ENCODE results near the gene RGS6. TPM values are rescaled to one million over a fixed set of nuclear protein-coding genes. Genes with fewer than 3 reads are reported as not detected.
"Not testable (repeated sequence)": the region's sequence is repeated elsewhere in the genome, so short reads cannot be mapped to it uniquely, and the experiment has no call there.

RGS6 gene
- polyA plus RNA-seq (ENCODE audit: insufficient read length in 4 of 4) = 1 to 10 TPM in 2 of 4 donors, under 1 TPM in 2; 0.82 to 1.6 (median 1.1) TPM

GRCh38 chr14:71932229-71932981, at the start of gene RGS6:
TSS of gene RGS6 (plus strand) at chr14:71932429.
- peak in 3 of 4 donors; percentile 20 to 41 (median 35) for DNase-seq (ENCODE audit: low read depth in 4 of 4, low spot score in 3 of 4)

GRCh38 chr14:71883094-71883493, 49.1 kb upstream of the RGS6 start:
- DNase-seq (ENCODE audit: low read depth in 4 of 4, low spot score in 3 of 4) = no peak

GRCh38 chr14:71885301-71885700, 46.9 kb upstream of the RGS6 start:
- DNase-seq (ENCODE audit: low read depth in 4 of 4, low spot score in 3 of 4) = no peak

- not testable (repeated sequence) for DNase-seq (ENCODE audit: low read depth in 4 of 4, low spot score in 3 of 4)
Observed at GRCh38 chr14:71887802-71888201, 44.4 kb upstream of the RGS6 start.

- no peak for DNase-seq (ENCODE audit: low read depth in 4 of 4, low spot score in 3 of 4)
Observed at GRCh38 chr14:71890541-71890940, 41.7 kb upstream of the RGS6 start.

- DNase-seq (ENCODE audit: low read depth in 4 of 4, low spot score in 3 of 4) = no peak
Observed at GRCh38 chr14:71891185-71891584, 41.0 kb upstream of the RGS6 start.

- no peak for DNase-seq (ENCODE audit: low read depth in 4 of 4, low spot score in 3 of 4)
Observed at GRCh38 chr14:71891970-71892369, 40.3 kb upstream of the RGS6 start.

GRCh38 chr14:71905031-71905430, 27.2 kb upstream of the RGS6 start:
- DNase-seq (ENCODE audit: low read depth in 4 of 4, low spot score in 3 of 4) = no peak

GRCh38 chr14:71905860-71906259, 26.4 kb upstream of the RGS6 start:
- no peak for DNase-seq (ENCODE audit: low read depth in 4 of 4, low spot score in 3 of 4)

GRCh38 chr14:71907793-71908515, 24.3 kb upstream of the RGS6 start:
- no peak for DNase-seq (ENCODE audit: low read depth in 4 of 4, low spot score in 3 of 4)

GRCh38 chr14:71911669-71912068, 20.6 kb upstream of the RGS6 start:
- no peak for DNase-seq (ENCODE audit: low read depth in 4 of 4, low spot score in 3 of 4)

GRCh38 chr14:71913342-71913741, 18.9 kb upstream of the RGS6 start:
- no peak for DNase-seq (ENCODE audit: low read depth in 4 of 4, low spot score in 3 of 4)

- no peak for DNase-seq (ENCODE audit: low read depth in 4 of 4, low spot score in 3 of 4)
Observed at GRCh38 chr14:71918955-71919354, 13.3 kb upstream of the RGS6 start.

GRCh38 chr14:71923513-71923912, 8.7 kb upstream of the RGS6 start:
- DNase-seq (ENCODE audit: low read depth in 4 of 4, low spot score in 3 of 4) = no peak

GRCh38 chr14:71931492-71932228, 569 bp upstream of the RGS6 start:
- peak in 1 of 4 donors; percentile 10 for DNase-seq (ENCODE audit: low read depth in 4 of 4, low spot score in 3 of 4)

- peak in 1 of 4 donors; percentile 13 for DNase-seq (ENCODE audit: low read depth in 4 of 4, low spot score in 3 of 4)
Observed at GRCh38 chr14:71933001-71933587, 865 bp downstream of the RGS6 start.

- not testable (repeated sequence) for DNase-seq (ENCODE audit: low read depth in 4 of 4, low spot score in 3 of 4)
Observed at GRCh38 chr14:71938273-71938672, 6.0 kb downstream of the RGS6 start.

GRCh38 chr14:71939344-71939743, 7.1 kb downstream of the RGS6 start:
- not testable (repeated sequence) for DNase-seq (ENCODE audit: low read depth in 4 of 4, low spot score in 3 of 4)

- not testable (repeated sequence) for DNase-seq (ENCODE audit: low read depth in 4 of 4, low spot score in 3 of 4)
Observed at GRCh38 chr14:71940500-71940899, 8.3 kb downstream of the RGS6 start.

GRCh38 chr14:71941616-71942015, 9.4 kb downstream of the RGS6 start:
- DNase-seq (ENCODE audit: low read depth in 4 of 4, low spot score in 3 of 4) = not testable (repeated sequence)

Measured in right renal pelvis (tissue), 4 donors.